H4 (cell line): ENCODE results near the gene VWF. TPM values are rescaled to one million over a fixed set of nuclear protein-coding genes. Genes with fewer than 3 reads are reported as not detected.

Source experiments
- DNase-seq: peaks from one replicate; pipeline ENCODE4 v3.0.0-alpha.2; 2015; ENCODE audit warnings: low spot score
- total RNA-seq: library from RNA; depleted of rRNA; stranded (reverse); fragments of >200 nt; shearing (Covaris generic); gene quantifications from 2 replicates; pipeline ENCODE4 v1.2.3, GENCODE V29; 2014

Gene VWF
- total RNA-seq, 1 experiment from 2014 or later = 0.23 TPM

GRCh38 chr12:6058481-6059161 is 65.8 kb downstream of the VWF start:
- DNase-seq = no peak

DNA sequence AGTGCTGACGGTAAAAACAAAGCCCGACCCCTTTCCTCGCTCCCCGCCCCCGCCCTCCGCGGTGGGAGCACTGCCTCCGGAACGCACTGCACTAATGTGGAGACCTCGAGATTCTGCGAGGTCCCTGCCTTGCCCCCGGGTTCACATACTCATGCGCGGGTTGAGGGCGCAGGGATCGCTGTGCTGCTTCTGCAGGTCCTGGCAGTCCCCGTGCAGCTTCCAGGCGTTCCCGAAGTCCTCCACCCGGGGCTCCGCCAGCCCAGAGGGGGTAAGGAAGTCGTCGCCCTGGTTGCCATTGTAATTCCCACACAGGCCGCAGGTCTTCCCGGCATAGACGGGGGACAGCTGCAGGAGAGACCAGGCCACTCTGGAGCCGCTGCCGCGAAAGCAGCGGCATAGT is 66.8 kb downstream of the VWF start:
- no peak for DNase-seq

DNA sequence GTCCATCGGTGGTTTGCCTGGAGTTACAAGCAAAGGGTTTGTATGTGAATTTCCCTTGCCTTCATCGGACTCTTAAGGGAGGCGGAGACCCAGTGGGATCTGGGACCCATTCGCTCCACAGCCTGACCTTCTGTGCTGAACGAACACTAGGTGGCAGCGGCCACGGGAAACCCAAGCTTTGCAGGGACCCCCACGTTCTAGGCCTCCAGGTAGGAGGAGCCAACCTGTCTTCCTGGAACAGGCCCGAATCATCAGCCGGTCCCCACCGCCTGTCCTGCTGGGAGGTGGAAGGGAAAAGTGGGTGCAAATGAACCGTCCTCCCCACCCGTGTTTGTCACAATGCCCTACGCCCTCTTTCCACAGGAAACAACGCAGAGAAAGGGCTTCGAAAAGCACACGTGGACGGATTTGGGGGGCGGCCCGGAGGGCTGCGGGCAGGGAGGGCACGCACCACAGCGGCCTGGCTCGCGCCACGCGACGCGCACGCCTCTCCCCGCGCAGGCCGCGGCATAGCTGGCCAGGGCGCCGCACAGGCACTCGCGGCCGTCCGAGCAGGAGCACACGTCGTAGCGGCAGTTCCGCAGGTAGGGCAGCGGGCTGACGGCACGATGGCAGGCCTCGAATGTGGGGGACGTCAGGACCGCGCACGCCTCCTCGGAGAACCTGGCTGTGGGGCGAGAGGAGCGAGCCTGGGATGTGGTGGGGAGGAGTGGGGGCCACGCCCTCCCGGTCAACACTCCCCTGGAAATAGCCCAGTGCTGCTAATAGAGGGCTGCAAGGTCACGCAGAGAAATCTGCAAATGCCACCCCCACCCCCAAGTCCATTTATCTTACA is 67.8 kb downstream of the VWF start:
- peak; percentile 35 for DNase-seq

GRCh38 chr12:6053541-6053940 is 70.9 kb downstream of the VWF start:
- no peak for DNase-seq

DNA sequence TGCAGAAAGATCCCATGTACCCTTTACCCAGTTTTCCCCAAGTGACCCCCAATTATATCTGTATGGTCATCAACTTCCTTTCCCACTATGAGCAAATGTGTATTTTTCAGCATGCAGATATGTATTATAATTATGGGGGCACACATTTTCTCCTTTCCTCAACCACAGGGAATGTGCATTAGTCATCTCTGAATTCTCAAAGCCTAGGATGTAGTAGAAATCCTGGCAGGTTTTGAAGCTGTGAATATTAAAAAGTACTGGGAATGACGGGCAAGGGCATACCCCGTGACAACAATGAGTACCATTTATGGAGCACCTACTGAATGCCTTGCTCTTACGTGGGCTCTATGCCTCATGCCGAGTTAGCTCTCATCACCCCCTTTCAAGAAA is 71.5 kb downstream of the VWF start:
- no peak for DNase-seq

DNA sequence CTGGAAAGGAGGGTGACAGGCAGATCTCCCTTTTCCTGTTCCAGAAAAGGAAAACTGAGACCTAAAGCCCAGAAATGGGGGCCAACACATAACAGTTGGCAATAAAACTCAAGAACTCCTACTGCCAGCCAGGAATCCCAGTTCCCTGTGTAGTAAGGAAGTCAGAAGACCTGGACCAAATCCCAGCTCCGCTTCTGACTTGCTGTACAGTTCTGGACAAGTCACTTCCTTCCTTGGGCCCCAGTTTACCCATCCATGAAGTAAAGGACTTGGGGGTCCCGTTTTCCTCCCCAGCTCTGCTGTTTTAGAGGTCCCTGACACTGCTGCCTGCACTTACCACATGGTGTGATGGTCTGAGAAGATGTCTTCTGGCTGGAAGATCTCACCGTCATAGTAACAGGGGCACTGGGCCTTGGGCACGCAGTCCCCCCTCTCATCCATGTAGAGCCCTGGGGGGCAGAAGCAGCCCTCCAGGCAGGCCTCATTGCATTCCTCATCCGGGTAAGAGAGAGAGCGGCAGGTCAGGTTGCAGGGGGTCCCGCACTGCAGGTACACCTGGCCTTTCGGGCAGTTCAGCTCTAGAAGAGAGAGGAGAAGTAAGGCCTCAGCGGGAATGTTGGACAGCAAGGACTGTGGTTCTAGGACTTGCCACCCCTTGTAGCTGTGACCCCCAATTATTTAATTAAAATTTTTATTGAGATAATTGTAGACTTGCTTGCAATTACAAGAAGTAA is 72.1 kb downstream of the VWF start:
- DNase-seq = no peak

DNA sequence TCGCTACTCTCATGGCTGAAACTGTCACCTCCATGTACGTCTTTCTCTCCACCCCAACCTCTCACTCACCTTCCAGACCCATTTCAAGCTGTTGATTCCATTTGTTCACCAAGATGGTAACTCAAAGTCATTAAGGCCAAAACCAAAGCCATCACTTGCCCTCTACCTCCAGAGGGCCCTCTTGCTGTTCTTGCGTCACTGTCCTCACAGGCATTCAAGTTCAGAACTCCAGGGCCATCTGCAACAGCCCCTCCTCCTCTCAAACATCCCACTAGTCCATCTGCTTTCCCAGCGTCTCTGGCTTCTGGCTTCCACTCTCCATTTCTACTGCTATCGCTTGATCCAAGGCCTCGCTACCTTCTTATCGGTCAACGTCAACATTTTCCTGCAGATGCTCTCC is 74.5 kb downstream of the VWF start:
- DNase-seq = no peak

DNA sequence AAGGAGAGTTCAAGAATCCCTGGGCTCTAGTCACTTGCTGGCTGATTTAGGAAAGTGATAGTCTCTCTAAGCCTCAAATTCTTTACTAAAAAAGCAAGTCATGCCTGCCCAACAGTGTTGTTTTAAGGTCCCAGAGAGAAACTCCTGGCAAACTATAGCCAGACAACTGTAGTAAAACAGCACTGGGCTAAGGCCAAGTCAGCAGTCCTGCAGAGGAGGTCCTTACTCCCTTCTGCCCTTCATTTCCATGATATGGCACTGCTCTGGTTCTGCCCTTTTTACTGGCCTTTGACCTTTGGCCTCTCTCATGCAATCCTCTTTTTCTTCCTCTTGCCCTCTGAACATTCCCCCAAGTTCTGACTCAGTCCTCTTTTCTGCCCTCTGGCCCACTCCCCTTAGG is 74.9 kb downstream of the VWF start:
- DNase-seq = no peak

- no peak for DNase-seq
These were observed 76.9 kb downstream of the VWF start for GRCh38 chr12:6047249-6048237.

- DNase-seq = no peak
These were observed 77.8 kb downstream of the VWF start for GRCh38 chr12:6046511-6047180.

DNA sequence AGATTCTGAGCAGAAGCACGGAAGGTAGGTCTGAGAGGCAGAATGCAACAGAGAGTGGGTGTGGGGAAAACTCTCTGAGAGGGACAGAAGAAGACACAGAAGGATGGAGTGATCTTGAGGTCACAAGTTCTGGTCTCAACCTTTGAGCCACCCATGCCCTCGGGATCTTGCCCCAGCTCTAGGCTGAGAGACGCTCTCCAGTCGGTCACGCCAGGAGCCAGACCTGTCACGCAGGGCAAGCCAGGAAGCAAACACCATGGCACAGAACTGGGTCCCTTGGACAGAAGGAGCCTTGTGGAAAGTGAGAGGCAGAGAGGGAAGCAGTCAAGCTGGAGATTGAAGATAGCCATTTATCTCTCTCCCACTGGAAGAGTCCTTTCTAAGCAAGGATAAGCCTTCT is 79.0 kb downstream of the VWF start:
- no peak for DNase-seq

- DNase-seq = peak; percentile 50
These were observed 80.4 kb downstream of the VWF start for GRCh38 chr12:6044082-6044481.

GRCh38 chr12:6042446-6042845 is 82.0 kb downstream of the VWF start:
- no peak for DNase-seq

GRCh38 chr12:6041891-6042290 is 82.6 kb downstream of the VWF start:
- DNase-seq = no peak

- no peak for DNase-seq
These were observed 83.7 kb downstream of the VWF start for GRCh38 chr12:6040815-6041214.

GRCh38 chr12:6039894-6040601 is 84.4 kb downstream of the VWF start:
- peak; percentile 77 for DNase-seq

DNA sequence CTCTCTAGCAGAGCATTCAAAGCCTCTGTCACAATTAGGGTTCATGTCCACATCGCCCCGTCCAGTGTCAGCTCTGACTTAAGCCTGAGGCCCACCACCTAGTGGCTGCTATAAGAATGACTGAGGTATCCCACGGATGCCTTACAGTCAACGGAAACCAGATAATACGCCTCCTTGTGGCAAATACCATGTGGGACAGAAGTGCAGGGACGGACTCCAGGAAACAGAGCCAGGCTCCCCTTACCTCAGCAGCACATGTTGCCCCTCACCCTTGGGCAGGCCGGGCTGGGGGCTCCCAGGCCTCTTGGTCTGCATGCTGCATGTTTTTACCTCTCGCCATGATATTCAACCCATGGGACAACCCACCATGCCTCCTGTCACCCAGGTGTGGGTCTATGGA is 86.3 kb downstream of the VWF start:
- peak; percentile 86 for DNase-seq

DNA sequence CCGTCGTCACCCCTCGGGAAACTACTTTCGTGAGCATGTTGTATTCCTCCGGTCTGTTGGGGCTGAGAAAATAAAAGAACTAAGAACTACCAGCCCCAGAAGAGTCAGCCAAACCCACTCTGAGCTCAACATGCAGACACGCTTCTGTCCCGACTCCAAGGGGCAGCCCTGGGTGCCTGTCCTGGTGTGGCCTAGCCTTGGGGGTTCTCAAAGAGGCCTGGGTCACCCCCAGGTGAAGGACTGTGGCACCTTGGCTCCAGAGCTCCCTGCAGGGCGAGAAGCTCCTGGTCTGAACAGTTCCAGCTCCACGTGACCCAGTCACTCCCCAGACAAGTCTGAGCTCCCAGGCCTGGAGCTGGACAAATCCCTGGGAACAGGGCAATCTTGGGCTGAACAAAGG is 87.0 kb downstream of the VWF start:
- DNase-seq = no peak

DNA sequence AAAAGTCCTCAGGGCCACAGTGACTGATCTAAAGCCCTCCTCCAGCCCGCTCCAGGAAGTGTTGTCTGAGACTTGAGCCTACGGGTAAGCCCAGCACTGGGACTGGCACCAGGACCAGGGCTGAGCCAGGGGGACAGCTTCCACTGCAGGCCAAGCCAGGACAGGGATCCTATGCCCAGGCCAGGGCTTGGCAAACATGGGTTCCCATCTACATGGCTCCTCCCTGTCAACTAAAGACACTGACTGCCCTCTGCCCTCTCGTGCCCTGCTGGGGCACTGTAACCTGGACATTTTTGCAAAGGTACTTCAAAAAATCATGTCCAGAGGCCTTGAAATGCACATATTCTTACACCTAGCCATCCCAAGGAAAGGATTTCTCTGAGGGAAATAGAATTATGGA is 88.0 kb downstream of the VWF start:
- DNase-seq = no peak

DNA sequence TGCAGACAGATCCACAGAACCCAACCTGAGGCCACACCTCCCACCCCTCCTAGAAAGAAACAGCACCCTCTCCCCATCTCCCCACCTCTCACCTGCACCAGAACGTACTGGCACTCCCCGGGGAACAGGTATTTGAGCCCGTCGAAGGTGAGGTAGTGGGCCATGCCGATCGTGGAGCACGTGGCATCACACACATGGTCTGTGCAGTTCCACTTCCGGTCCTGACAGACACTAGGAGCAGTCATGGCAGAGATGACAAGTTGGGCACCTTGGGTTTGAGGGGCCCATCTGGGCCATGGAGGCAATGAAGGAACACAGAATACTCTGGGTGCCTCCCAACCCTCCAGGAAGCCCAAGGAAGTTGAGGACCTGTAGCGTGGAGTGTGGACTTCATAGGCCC is 89.9 kb downstream of the VWF start:
- DNase-seq = no peak
